MM.1S (cell line): ENCODE measurements around the gene VEZF1.

Experiments
- CTCF ChIP-seq: fragments of 300-600 bp; sonication (generic); IDR thresholded peaks from 2 replicates; pipeline ENCODE4 v1.5.1; 2016; ENCODE audit warnings: antibody characterized with exemption, low read length, mixed read lengths
- EZH2phosphoT487 ChIP-seq: fragments of 300-600 bp; sonication (generic); IDR thresholded peaks from 2 replicates; pipeline ENCODE4 v1.6.1; 2018; ENCODE audit warnings: antibody characterized with exemption, low read length

- no peak for TF ChIP-seq CTCF
- no peak for TF ChIP-seq EZH2phosphoT487
Observed at GRCh38 chr17:57939797-57940196, 48.3 kb downstream of the VEZF1 start.
